Upper lobe of left lung (tissue), 6 donors: ENCODE results near the gene FAM78B. TPM values are rescaled to one million over a fixed set of nuclear protein-coding genes. Genes with fewer than 3 reads are reported as not detected.

Experiments
- ATAC-seq, 2 donors: fragments of 200-7000 bp; cut with Tn5 transposase; one replicate each; pipeline ENCODE4 v1.9.1; 2022; ENCODE audit warnings: mild to moderate bottlenecking in 2 of 2, moderate library complexity in 2 of 2; ENCODE audit not compliant: low FRiP score in 2 of 2
- DNase-seq, 2 donors: peaks; one replicate each; pipeline ENCODE4 v3.0.0-alpha.2; 2019 to 2020
- H3K27ac ChIP-seq, 4 donors: fragments of 200-600 bp; sonication (generic); one replicate each; pipeline ENCODE4 v1.5.1; 2016 to 2019
- H3K27me3 ChIP-seq, 4 donors: fragments of 200-600 bp; sonication (generic); one replicate each; pipeline ENCODE4 v1.5.1; 2017 to 2019
- H3K36me3 ChIP-seq, 4 donors: fragments of 200-600 bp; sonication (generic); one replicate each; pipeline ENCODE4 v1.5.1; 2016 to 2019
- H3K4me1 ChIP-seq, 4 donors: fragments of 200-600 bp; sonication (generic); one replicate each; pipeline ENCODE4 v1.5.1; 2018 to 2019
- H3K4me3 ChIP-seq, 4 donors: fragments of 200-600 bp; sonication (generic); one replicate each; pipeline ENCODE4 v1.5.1; 2017 to 2019; ENCODE audit warnings: mild to moderate bottlenecking in 2 of 4, moderate library complexity in 1 of 4
- H3K9me3 ChIP-seq, 4 donors: fragments of 200-600 bp; sonication (generic); one replicate each; pipeline ENCODE4 v1.5.1; 2018 to 2019
- EP300 ChIP-seq, 4 donors: sonication (generic); formaldehyde crosslinking; IDR thresholded peaks; one replicate each; pipeline ENCODE4 v1.5.1; 2017; ENCODE audit warnings: antibody characterized with exemption in 4 of 4, control low read depth in 2 of 4
- POLR2A ChIP-seq, 4 donors: fragments of 450-650 bp; IDR thresholded peaks; one replicate each; pipeline ENCODE4 v1.5.1; 2016 to 2017; ENCODE audit warnings: antibody characterized with exemption in 4 of 4, mild to moderate bottlenecking in 2 of 4
- POLR2AphosphoS5 ChIP-seq, 2 donors: sonication (generic); formaldehyde crosslinking; IDR thresholded peaks; one replicate each; pipeline ENCODE4 v1.5.1; 2017; ENCODE audit warnings: antibody characterized with exemption in 2 of 2
- WGBS, 2 donors: methylation state at CpG; one replicate each; pipeline ENCODE4 v1.1.5; 2017 to 2018; 5-methylcytosine and 5-hydroxymethylcytosine counted together
- total RNA-seq, 6 donors: library from RNA; depleted of rRNA in 4 of 6; stranded (reverse); fragments of >200 nt in 4 of 6; gene quantifications; one replicate each; pipeline versions ENCODE4 v1.1.0 to v1.2.1, GENCODE V29; 2016 to 2021
- TF ChIP-seq, protein P1 (sequence below), 6 experiments: fragments of 450-650 bp in 4 of 6; fragments of 200-600 bp in 2 of 6; sonication (generic) in 2 of 6; IDR thresholded peaks; one replicate each; pipeline ENCODE4 v1.5.1; 2016 to 2019; ENCODE audit warnings: antibody characterized with exemption in 6 of 6
- donor health status: DM: no; HTN: no; CAD: no; lungs with moderate emphysema.
- donor health status: DM: no; HTN: yes; CAD: no; lungs with severe emphysema.

Gene FAM78B
- total RNA-seq, 6 donors from 2014 or later = 0.80 to 1.3 (median 1.00) TPM; not detected in 2

DNA sequence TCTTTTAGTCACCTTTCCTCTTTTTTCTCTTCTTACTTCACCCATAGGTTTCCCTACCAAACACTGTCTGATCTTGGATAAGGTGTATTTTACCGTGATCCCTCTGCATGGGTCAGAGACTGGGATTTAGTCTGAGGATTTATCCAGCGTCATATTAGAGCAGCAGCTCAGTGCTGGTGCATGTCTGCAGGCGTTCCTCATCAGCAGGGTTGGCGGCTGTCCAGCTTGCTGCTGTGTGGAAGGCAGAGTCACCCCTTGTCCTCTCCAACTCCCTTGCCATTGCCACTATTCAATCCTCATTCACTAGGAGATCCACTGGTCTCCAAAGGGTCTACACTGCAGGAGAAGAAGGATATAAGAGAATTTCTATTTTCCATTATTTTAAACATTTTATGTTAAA, 7.3 kb upstream of the FAM78B start:
- no peak overlapping the region for H3K4me3 ChIP-seq
- DNase-seq = no peak
- H3K27ac ChIP-seq = no peak overlapping the region
- TF ChIP-seq POLR2AphosphoS5 (IDR thresholded peaks at IDR 0.05) (no peak), POLR2A (IDR thresholded peaks at IDR 0.05) (no peak), EP300 (IDR thresholded peaks at IDR 0.05) (no peak)
- TF ChIP-seq, protein P1, sequence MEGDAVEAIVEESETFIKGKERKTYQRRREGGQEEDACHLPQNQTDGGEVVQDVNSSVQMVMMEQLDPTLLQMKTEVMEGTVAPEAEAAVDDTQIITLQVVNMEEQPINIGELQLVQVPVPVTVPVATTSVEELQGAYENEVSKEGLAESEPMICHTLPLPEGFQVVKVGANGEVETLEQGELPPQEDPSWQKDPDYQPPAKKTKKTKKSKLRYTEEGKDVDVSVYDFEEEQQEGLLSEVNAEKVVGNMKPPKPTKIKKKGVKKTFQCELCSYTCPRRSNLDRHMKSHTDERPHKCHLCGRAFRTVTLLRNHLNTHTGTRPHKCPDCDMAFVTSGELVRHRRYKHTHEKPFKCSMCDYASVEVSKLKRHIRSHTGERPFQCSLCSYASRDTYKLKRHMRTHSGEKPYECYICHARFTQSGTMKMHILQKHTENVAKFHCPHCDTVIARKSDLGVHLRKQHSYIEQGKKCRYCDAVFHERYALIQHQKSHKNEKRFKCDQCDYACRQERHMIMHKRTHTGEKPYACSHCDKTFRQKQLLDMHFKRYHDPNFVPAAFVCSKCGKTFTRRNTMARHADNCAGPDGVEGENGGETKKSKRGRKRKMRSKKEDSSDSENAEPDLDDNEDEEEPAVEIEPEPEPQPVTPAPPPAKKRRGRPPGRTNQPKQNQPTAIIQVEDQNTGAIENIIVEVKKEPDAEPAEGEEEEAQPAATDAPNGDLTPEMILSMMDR (IDR thresholded peaks at IDR 0.05) = no peak
- no peak for ATAC-seq
- no peaks in the 10 kb centered on the region for H3K36me3 ChIP-seq
- no peaks in the 10 kb centered on the region for H3K27me3 ChIP-seq
- H3K4me1 ChIP-seq = no peaks in the 10 kb centered on the region
- H3K9me3 ChIP-seq = no peaks in the 10 kb centered on the region
- WGBS, 2 donors = 69 to 76% methylated on average over 3 to 4 of the region's 4 CpGs

DNA sequence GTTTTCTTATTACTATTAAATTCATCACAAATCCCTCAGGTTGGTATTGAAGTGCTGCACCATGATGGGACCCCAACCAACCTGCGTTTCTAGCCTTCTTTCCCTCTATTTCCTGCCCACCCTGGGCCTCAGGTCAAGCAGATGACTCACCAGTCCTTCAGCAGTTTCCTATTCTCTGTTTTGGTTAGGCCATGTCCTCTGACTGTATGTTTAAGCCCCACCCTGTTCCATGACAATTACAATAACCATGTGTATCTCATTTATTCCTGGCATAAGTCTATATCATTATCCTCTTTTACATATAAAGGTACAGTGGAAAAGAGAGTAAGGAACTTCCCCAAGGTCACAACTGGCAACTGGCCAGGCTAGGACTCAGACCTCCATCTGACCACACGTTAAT, 5.3 kb upstream of the FAM78B start:
- Histone ChIP-seq H3K4me1 (peaks cover 0 to 9% (median 5%) of the 10 kb centered on the region in 4 donors), H3K9me3 (no peaks in the 10 kb centered on the region), H3K27me3 (no peaks in the 10 kb centered on the region), H3K36me3 (no peaks in the 10 kb centered on the region), H3K27ac (no peak overlapping the region), H3K4me3 (no peak overlapping the region)
- no peak for TF ChIP-seq POLR2A (IDR thresholded peaks at IDR 0.05)
- TF ChIP-seq EP300 (IDR thresholded peaks at IDR 0.05) = no peak
- TF ChIP-seq POLR2AphosphoS5 (IDR thresholded peaks at IDR 0.05) = no peak
- TF ChIP-seq, protein P1 (IDR thresholded peaks at IDR 0.05) = no peak
- no peak for ATAC-seq
- DNase-seq = no peak
- WGBS, 2 donors = 48 to 50% methylated on average over 2 of the region's 2 CpGs

DNA sequence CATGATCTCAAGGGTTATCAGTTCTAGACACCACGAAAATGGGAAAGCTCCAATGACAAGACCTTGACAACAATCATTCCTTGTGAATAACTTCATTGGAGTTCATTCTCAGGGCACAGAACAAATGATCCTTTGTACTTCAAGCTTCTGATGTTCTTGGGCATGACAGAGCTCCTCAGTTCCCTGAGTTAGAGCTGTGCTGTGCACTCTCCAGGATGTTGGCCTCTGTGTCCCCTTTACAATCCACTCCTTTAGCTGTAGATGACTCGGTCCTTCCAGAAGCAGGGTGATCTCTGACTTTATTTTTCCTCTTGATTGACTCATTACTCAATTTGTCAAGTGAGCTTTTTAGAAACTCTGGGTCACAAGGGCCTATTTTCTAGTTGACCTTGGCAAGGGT, 3.9 kb upstream of the FAM78B start:
- no peaks in the 10 kb centered on the region for H3K9me3 ChIP-seq
- peaks cover 8 to 20% (median 13%) of the 10 kb centered on the region in 4 donors for H3K4me1 ChIP-seq
- no peak overlapping the region for H3K4me3 ChIP-seq
- no peak for ATAC-seq
- peaks cover 0 to 4% (median 0%) of the 10 kb centered on the region in 4 donors for H3K27me3 ChIP-seq
- DNase-seq = no peak
- no peaks in the 10 kb centered on the region for H3K36me3 ChIP-seq
- TF ChIP-seq POLR2A (IDR thresholded peaks at IDR 0.05) = no peak
- TF ChIP-seq, protein P1 (IDR thresholded peaks at IDR 0.05) = no peak
- no peak for TF ChIP-seq POLR2AphosphoS5 (IDR thresholded peaks at IDR 0.05)
- H3K27ac ChIP-seq = no peak overlapping the region
- 49 to 56% methylated on average over 2 of the region's 2 CpGs for WGBS, 2 donors

DNA sequence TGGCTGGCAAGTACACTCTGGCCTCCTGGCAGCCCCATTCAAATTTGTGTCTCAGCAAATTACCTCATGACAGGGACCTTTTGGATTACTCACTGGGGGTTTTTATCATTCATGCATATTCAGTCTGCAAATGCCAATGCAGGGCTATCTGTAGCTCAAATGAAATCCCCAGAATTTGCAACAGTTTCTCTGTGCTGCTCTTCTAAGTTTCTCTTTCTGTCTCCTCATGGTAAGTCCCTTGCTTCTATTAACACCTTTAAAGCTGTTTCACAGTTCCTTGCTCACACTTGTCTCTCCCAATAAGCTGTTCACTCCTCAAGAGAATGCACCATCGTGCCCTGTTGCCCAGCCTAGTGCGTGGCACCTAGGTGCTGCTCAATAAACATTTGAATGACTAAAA, 3.3 kb upstream of the FAM78B start:
- Histone ChIP-seq H3K27ac (no peak overlapping the region), H3K27me3 (peaks cover 0 to 4% (median 0%) of the 10 kb centered on the region in 4 donors), H3K4me1 (peaks cover 12 to 26% (median 19%) of the 10 kb centered on the region in 4 donors), H3K36me3 (no peaks in the 10 kb centered on the region), H3K9me3 (no peaks in the 10 kb centered on the region), H3K4me3 (no peak overlapping the region)
- peak in 1 of 2 donors; percentile 28 for DNase-seq
- TF ChIP-seq POLR2AphosphoS5 (IDR thresholded peaks at IDR 0.05) (no peak), POLR2A (IDR thresholded peaks at IDR 0.05) (no peak)
- TF ChIP-seq, protein P1 (IDR thresholded peaks at IDR 0.05) = no peak
- 63 to 65% methylated on average over 2 of the region's 2 CpGs for WGBS, 2 donors
- no peak for ATAC-seq

DNA sequence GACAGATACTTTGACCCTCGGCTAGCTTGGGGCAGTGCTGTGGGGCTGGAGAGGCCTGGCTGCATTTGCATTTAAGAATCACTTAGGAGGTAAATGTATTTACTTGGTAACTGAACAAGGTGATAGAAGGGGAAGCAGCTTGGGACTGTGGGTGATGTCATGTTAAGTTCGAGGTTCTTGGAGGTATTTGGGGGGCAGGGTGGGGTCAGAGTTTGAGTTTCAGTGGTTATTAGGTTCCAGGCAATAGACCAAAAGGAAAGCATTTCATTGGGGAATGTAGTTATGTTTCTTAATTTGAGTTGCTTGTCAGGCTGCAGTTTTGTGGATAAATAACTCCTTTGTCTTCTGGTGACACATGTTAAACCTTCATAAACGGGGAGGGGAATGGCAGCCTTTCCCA, 2.4 kb upstream of the FAM78B start:
- peaks cover 12 to 31% (median 22%) of the 10 kb centered on the region in 4 donors for H3K4me1 ChIP-seq
- DNase-seq (no peak), ATAC-seq (no peak)
- H3K9me3 ChIP-seq = no peaks in the 10 kb centered on the region
- no peaks in the 10 kb centered on the region for H3K36me3 ChIP-seq
- WGBS, 2 donors = 62 to 63% methylated on average over 3 of the region's 3 CpGs
- H3K4me3 ChIP-seq = no peak overlapping the region
- peaks cover 0 to 4% (median 0%) of the 10 kb centered on the region in 4 donors for H3K27me3 ChIP-seq
- no peak for TF ChIP-seq POLR2A (IDR thresholded peaks at IDR 0.05)
- H3K27ac ChIP-seq = no peak overlapping the region
